Type B pancreatic cell (in vitro differentiated cells): Measurements from ENCODE around the gene COX6B1. TPM values are rescaled to one million over a fixed set of nuclear protein-coding genes. Genes with fewer than 3 reads are reported as not detected.

Experiments used
- DNase-seq: peaks from one replicate; pipeline ENCODE4 v3.0.0; 2021; ENCODE audit warnings: mixed read lengths; ENCODE audit not compliant: unreplicated experiment; ENCODE audit errors: extremely low spot score
- H3K27ac Mint-ChIP-seq: 2 replicates; pipeline ENCODE4 v1.8.0; 2021; ENCODE audit warnings: mild to moderate bottlenecking, mixed read lengths
- H3K27me3 Mint-ChIP-seq: 2 replicates; pipeline ENCODE4 v1.8.0; 2021; ENCODE audit warnings: mixed read lengths
- H3K36me3 Mint-ChIP-seq: 2 replicates; pipeline ENCODE4 v1.8.0; 2021; ENCODE audit warnings: mixed read lengths
- H3K4me1 Mint-ChIP-seq: one replicate; pipeline ENCODE4 v1.8.0; 2021; ENCODE audit warnings: mixed read lengths; ENCODE audit not compliant: unreplicated experiment
- H3K4me3 Mint-ChIP-seq: 2 replicates; pipeline ENCODE4 v1.8.0; 2021; ENCODE audit warnings: mild to moderate bottlenecking, mixed read lengths
- H3K9me3 Mint-ChIP-seq: 2 replicates; pipeline ENCODE4 v1.8.0; 2021; ENCODE audit warnings: mixed read lengths
- total RNA-seq: library from RNA; stranded (reverse); gene quantifications from 2 replicates; pipeline ENCODE4 v1.2.1, GENCODE V29; 2021; ENCODE audit warnings: low replicate concordance
- TF ChIP-seq, protein P1 (sequence below): fragments of 200-600 bp; sonication (generic); conservative IDR thresholded peaks from 2 replicates; pipeline ENCODE4 v1.5.0; 2021; ENCODE audit warnings: antibody characterized with exemption, mild to moderate bottlenecking

COX6B1 gene
- total RNA-seq, 1 donor from 2014 or later = 408 TPM

DNA sequence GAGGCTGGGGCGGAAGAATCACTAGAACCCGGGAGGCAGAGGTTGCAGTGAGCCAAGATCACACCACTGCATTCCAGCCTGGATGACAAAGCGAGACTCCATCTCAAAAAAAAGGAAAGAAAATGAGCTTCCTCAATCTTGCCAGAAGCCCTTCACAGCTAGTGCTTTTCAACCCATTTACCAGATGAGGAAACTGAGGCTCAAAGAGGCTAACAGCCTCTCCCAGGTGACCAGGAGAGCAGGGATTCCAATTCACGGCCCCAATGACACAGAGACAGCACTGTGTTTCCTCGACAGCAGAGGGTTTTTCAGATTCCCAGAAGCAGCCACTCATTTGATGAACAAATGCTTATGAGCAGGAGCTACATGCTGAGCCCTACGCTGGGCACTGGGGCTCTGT, 21.4 kb downstream of the COX6B1 start:
- H3K4me3 Mint-ChIP-seq = no peak overlapping the region
- TF ChIP-seq, protein P1, sequence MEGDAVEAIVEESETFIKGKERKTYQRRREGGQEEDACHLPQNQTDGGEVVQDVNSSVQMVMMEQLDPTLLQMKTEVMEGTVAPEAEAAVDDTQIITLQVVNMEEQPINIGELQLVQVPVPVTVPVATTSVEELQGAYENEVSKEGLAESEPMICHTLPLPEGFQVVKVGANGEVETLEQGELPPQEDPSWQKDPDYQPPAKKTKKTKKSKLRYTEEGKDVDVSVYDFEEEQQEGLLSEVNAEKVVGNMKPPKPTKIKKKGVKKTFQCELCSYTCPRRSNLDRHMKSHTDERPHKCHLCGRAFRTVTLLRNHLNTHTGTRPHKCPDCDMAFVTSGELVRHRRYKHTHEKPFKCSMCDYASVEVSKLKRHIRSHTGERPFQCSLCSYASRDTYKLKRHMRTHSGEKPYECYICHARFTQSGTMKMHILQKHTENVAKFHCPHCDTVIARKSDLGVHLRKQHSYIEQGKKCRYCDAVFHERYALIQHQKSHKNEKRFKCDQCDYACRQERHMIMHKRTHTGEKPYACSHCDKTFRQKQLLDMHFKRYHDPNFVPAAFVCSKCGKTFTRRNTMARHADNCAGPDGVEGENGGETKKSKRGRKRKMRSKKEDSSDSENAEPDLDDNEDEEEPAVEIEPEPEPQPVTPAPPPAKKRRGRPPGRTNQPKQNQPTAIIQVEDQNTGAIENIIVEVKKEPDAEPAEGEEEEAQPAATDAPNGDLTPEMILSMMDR = no peak
- H3K27ac Mint-ChIP-seq = no peak overlapping the region
- H3K9me3 Mint-ChIP-seq = no peaks in the 10 kb centered on the region
- peaks cover 4% of the 10 kb centered on the region for H3K4me1 Mint-ChIP-seq
- H3K36me3 Mint-ChIP-seq = peaks cover 5% of the 10 kb centered on the region
- no peak for DNase-seq
- H3K27me3 Mint-ChIP-seq = peaks cover 38% of the 10 kb centered on the region

DNA sequence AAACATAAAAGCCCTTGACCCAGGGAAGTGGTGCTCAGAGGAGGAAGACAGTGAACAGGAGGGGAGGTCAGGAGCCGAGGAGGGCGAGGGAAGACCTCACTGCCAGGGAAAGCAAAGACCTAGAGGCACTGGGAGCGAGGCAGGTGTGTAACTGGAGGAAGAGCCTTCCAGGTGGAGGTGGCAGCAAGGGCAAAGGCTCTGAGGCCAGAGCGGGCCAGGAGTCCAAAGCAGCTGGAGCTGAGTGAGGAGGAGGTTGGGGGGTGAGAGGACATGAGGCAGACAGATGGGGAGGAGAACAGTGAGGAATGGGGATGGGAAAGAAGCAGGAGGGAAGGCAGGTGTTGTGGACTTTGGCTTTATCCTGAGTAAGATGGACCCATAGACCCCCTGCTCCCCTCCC, 21.9 kb downstream of the COX6B1 start:
- Mint-ChIP-seq H3K4me1 (peaks cover 4% of the 10 kb centered on the region), H3K27ac (no peak overlapping the region), H3K9me3 (no peaks in the 10 kb centered on the region), H3K36me3 (peaks cover 5% of the 10 kb centered on the region), H3K4me3 (no peak overlapping the region), H3K27me3 (peaks cover 38% of the 10 kb centered on the region)
- TF ChIP-seq, protein P1 = no peak
- DNase-seq = no peak

DNA sequence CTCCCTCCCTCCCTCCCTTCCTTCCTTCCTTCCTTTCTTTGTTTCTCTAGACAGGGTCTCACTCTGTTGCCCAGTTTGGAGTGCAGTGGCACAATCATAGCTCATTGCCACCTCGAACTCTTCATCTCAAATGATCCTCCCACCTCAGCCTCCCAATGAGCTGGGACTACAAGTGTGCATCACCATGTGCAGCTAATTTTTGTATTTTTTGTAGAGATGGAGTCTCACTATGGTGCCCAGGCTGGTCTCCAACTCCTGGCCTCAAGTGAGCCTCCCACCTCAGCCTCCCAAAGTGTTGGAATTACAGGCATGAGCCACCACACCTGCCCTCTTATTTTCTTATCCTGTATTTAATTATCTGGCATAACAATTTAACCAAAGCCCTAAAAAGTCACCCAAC, 22.6 kb downstream of the COX6B1 start:
- no peaks in the 10 kb centered on the region for H3K9me3 Mint-ChIP-seq
- no peak for DNase-seq
- peaks cover 4% of the 10 kb centered on the region for H3K4me1 Mint-ChIP-seq
- no peak overlapping the region for H3K27ac Mint-ChIP-seq
- H3K4me3 Mint-ChIP-seq = no peak overlapping the region
- peaks cover 5% of the 10 kb centered on the region for H3K36me3 Mint-ChIP-seq
- H3K27me3 Mint-ChIP-seq = peaks cover 39% of the 10 kb centered on the region
- TF ChIP-seq, protein P1 = no peak

DNA sequence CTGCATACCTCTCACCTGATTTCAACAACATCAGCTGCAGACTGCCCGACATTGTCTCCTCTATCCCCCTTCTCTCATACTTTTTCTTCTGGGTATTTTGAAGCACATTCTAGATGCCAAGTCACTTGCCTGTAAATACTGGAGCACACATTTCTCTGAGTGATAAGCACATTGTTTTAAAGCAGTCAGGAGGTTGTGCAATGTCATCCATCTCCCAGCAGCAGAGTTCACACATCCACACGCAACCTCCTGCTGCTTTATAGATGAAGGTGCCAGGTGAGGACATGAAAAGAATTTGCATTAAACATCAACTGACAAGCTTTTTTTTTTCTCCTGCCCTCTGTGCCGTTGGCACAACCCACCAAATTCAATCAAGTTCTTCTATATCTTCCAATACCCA, 23.7 kb downstream of the COX6B1 start:
- Mint-ChIP-seq H3K9me3 (no peaks in the 10 kb centered on the region), H3K27ac (peak overlapping the region; percentile 60), H3K4me1 (peaks cover 4% of the 10 kb centered on the region), H3K36me3 (peaks cover 5% of the 10 kb centered on the region), H3K27me3 (peaks cover 46% of the 10 kb centered on the region), H3K4me3 (peak overlapping the region; percentile 55)
- no peak for DNase-seq
- TF ChIP-seq, protein P1 = no peak

DNA sequence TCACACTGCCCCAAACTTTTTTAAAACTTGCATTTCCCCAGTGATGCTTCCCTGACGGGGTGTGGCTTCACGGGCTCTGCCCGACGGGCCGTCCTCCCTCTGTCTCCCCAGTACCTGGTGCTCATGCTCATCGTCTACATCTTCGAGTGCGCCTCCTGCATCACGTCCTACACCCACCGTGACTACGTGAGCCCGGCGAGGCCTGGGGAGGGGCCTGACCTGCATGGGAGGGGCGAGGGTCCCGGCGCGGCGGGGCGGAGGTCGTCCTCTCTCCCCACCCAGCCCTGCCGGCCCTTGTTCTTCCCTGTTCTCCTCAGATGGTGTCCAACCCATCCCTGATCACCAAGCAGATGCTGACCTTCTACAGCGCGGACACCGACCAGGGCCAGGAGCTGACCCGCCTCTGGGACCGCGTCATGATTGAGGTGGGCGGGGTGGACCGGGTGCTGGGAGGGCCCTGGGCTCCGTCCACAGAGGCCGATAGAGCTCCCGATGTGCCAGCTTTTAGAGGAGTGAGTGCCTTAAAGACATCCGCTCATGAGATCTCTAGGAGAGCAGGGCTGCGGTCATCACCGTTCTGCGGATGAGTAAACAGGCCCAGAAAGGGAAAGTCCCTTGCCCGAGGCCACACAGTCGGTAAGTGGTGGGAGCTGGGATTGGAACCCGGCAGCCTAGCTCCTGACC, 25.1 kb downstream of the COX6B1 start:
- TF ChIP-seq, protein P1 = no peak
- H3K27ac Mint-ChIP-seq = peak overlapping the region; percentile 46
- H3K4me3 Mint-ChIP-seq = peak overlapping the region; percentile 76
- peaks cover 51% of the 10 kb centered on the region for H3K27me3 Mint-ChIP-seq
- peaks cover 4% of the 10 kb centered on the region for H3K4me1 Mint-ChIP-seq
- H3K36me3 Mint-ChIP-seq = peaks cover 5% of the 10 kb centered on the region
- DNase-seq = no peak
- H3K9me3 Mint-ChIP-seq = no peaks in the 10 kb centered on the region
